AG04450 (cell line): Measurements from ENCODE around the gene MIPOL1. TPM values are rescaled to one million over a fixed set of nuclear protein-coding genes. Genes with fewer than 3 reads are reported as not detected.

ENCODE experiments used
- CTCF ChIA-PET: fragments of 300-600, 350-600 bp; formaldehyde crosslinking; extraction: SDS; loops from one replicate; lab custom pipeline; 2022; ENCODE audit warnings: antibody characterized with exemption, inconsistent platforms; lab: Charles Lee
- POLR2A ChIA-PET: fragments of 350-600 bp; formaldehyde crosslinking; extraction: SDS; loops from one replicate; lab custom pipeline; 2021; ENCODE audit warnings: antibody characterized with exemption, inconsistent platforms; lab: Yijun Ruan, JAX
- DNase-seq: peaks from one replicate; pipeline ENCODE4 v3.0.0-alpha.2; 2011; ENCODE audit warnings: low read depth, low spot score
- H3K27ac ChIP-seq: one replicate; pipeline ENCODE4 v1.5.1; 2012; ENCODE audit warnings: low read depth, low read length, control low read depth
- H3K27me3 ChIP-seq: one replicate; pipeline ENCODE4 v1.6.0; 2012; ENCODE audit warnings: low read length; ENCODE audit not compliant: control insufficient read depth, insufficient read depth
- H3K4me3 ChIP-seq: 2 replicates; pipeline ENCODE4 v1.5.1; 2011; ENCODE audit warnings: mild to moderate bottlenecking, low read depth, low read length, control low read depth
- H3K9me3 ChIP-seq: 2 replicates; pipeline ENCODE4 v1.5.1; 2012; ENCODE audit warnings: low read length; ENCODE audit not compliant: control insufficient read depth, insufficient read depth
- CTCF ChIP-seq: IDR thresholded peaks from 2 replicates; pipeline ENCODE4 v1.5.1; 2011; ENCODE audit warnings: low read depth, low read length, control low read depth, inconsistent platforms
- polyA plus RNA-seq: library from polyadenylated mRNA; depleted of rRNA; stranded (reverse); fragments of >200 nt; gene quantifications from 2 replicates; pipeline ENCODE4 v1.2.3, GENCODE V29; 2011

The MIPOL1 gene
- polyA plus RNA-seq, 1 experiment: 7.0 TPM

GRCh38 chr14:37584211-37585100 lies 386.7 kb downstream of the MIPOL1 start:
- peaks cover 14% of the 10 kb centered on the region; the same call in 1 of the 2 replicates for H3K9me3 ChIP-seq
- no peak for DNase-seq
- CTCF ChIA-PET: interaction anchor here (1.2 to 1.9 kb wide), 2 partner anchors 338 to 352 kb away, joined by 3 to 7 read pairs; no protein-coding TSS in a partner anchor
- peaks cover 64% of the 10 kb centered on the region for H3K27me3 ChIP-seq
- POLR2A ChIA-PET: no interaction called here
- TF ChIP-seq CTCF: no peak
- no peak overlapping the region for H3K4me3 ChIP-seq
- H3K27ac ChIP-seq: no peak overlapping the region

GRCh38 chr14:37585101-37585511 lies 387.4 kb downstream of the MIPOL1 start:
- no peak overlapping the region for H3K27ac ChIP-seq
- no peak overlapping the region for H3K4me3 ChIP-seq
- H3K9me3 ChIP-seq: peaks cover 14% of the 10 kb centered on the region; the same call in 1 of the 2 replicates
- DNase-seq: no peak
- TF ChIP-seq CTCF: no peak
- peaks cover 64% of the 10 kb centered on the region for H3K27me3 ChIP-seq
- POLR2A ChIA-PET: no interaction called here
- CTCF ChIA-PET: interaction anchor here (0.6 to 1.9 kb wide), 3 partner anchors 9 to 353 kb away, joined by 3 to 7 read pairs (median 3); no protein-coding TSS in a partner anchor

- no peak for TF ChIP-seq CTCF
- no peak for DNase-seq
- Histone ChIP-seq H3K9me3 (peaks cover 14% of the 10 kb centered on the region; the same call in 1 of the 2 replicates), H3K27ac (no peak overlapping the region), H3K27me3 (peaks cover 73% of the 10 kb centered on the region), H3K4me3 (no peak overlapping the region)
- POLR2A ChIA-PET: no interaction called here
- CTCF ChIA-PET: interaction anchor here (1.9 to 2.0 kb wide), 3 partner anchors 11 to 340 kb away, joined by 6 to 7 read pairs (median 7); no protein-coding TSS in a partner anchor
Observed at GRCh38 chr14:37585971-37586796, 388.4 kb downstream of the MIPOL1 start.

GRCh38 chr14:37586797-37587130 lies 389.0 kb downstream of the MIPOL1 start:
- ChIA-PET POLR2A (no interaction called here), CTCF (interaction anchor here (1.9 to 2.0 kb wide), 2 partner anchors 10 to 340 kb away, joined by 6 to 7 read pairs; no protein-coding TSS in a partner anchor)
- Histone ChIP-seq H3K27ac (no peak overlapping the region), H3K4me3 (no peak overlapping the region), H3K27me3 (peaks cover 79% of the 10 kb centered on the region), H3K9me3 (peaks cover 19% of the 10 kb centered on the region; the same call in 1 of the 2 replicates)
- no peak for DNase-seq
- TF ChIP-seq CTCF: no peak
